Stimulated activated memory B cell treated with anti-CD40 and anti-IgM and Interleukin-4, amounts not matched to agents 10 μg/mL and 1 μg/mL and 100 μg/mL, for 72 hours (primary cell): ENCODE measurements around the gene TAF7L.

Source experiments
- ATAC-seq: fragments of 150-1000 bp; cut with Tn5 transposase; 2 replicates; pipeline ENCODE4 v1.10.0; 2021
- H3K27ac Mint-ChIP-seq: one replicate; pipeline ENCODE4 v1.8.0; 2022; ENCODE audit warnings: mild to moderate bottlenecking, mixed read lengths
- H3K27me3 Mint-ChIP-seq: one replicate; pipeline ENCODE4 v1.8.0; 2022; ENCODE audit warnings: mixed read lengths
- H3K36me3 Mint-ChIP-seq: one replicate; pipeline ENCODE4 v1.8.0; 2022; ENCODE audit warnings: mixed read lengths
- H3K4me1 Mint-ChIP-seq: one replicate; pipeline ENCODE4 v1.8.0; 2022; ENCODE audit warnings: mixed read lengths
- H3K4me3 Mint-ChIP-seq: one replicate; pipeline ENCODE4 v1.8.0; 2022; ENCODE audit warnings: mild to moderate bottlenecking, moderate library complexity, mixed read lengths
- H3K9me3 Mint-ChIP-seq: one replicate; pipeline ENCODE4 v1.8.0; 2022; ENCODE audit warnings: mixed read lengths

TAF7L gene

GRCh38 chrX:101252634-101253033 is 38.5 kb downstream of the TAF7L start:
- Mint-ChIP-seq H3K4me1 (no peaks in the 10 kb centered on the region), H3K9me3 (no peaks in the 10 kb centered on the region), H3K36me3 (no peaks in the 10 kb centered on the region), H3K4me3 (no peak overlapping the region), H3K27me3 (no peaks in the 10 kb centered on the region), H3K27ac (no peak overlapping the region)
- no peak for ATAC-seq

- Mint-ChIP-seq H3K9me3 (no peaks in the 10 kb centered on the region), H3K27me3 (no peaks in the 10 kb centered on the region), H3K36me3 (no peaks in the 10 kb centered on the region), H3K4me1 (no peaks in the 10 kb centered on the region), H3K4me3 (no peak overlapping the region), H3K27ac (no peak overlapping the region)
- ATAC-seq, result no peak
These were observed 49.6 kb downstream of the TAF7L start for GRCh38 chrX:101241531-101241930.

- Mint-ChIP-seq H3K27me3 (peaks cover 10% of the 10 kb centered on the region), H3K27ac (no peak overlapping the region), H3K4me1 (no peaks in the 10 kb centered on the region), H3K9me3 (no peaks in the 10 kb centered on the region), H3K36me3 (no peaks in the 10 kb centered on the region), H3K4me3 (no peak overlapping the region)
- ATAC-seq, result no peak
These were observed 54.1 kb downstream of the TAF7L start for GRCh38 chrX:101237041-101237440.

- H3K27me3 Mint-ChIP-seq, result peaks cover 12% of the 10 kb centered on the region
- no peak overlapping the region for H3K4me3 Mint-ChIP-seq
- ATAC-seq, result no peak
- no peaks in the 10 kb centered on the region for H3K4me1 Mint-ChIP-seq
- H3K9me3 Mint-ChIP-seq, result no peaks in the 10 kb centered on the region
- H3K36me3 Mint-ChIP-seq, result no peaks in the 10 kb centered on the region
- H3K27ac Mint-ChIP-seq, result no peak overlapping the region
These were observed 58.8 kb downstream of the TAF7L start for GRCh38 chrX:101232316-101232715.

- no peaks in the 10 kb centered on the region for H3K4me1 Mint-ChIP-seq
These were observed 60.1 kb downstream of the TAF7L start for GRCh38 chrX:101231080-101231479.

GRCh38 chrX:101230636-101231035 is 60.5 kb downstream of the TAF7L start:
- H3K4me1 Mint-ChIP-seq, result no peaks in the 10 kb centered on the region
- no peak for ATAC-seq
- H3K9me3 Mint-ChIP-seq, result no peaks in the 10 kb centered on the region
- H3K4me3 Mint-ChIP-seq, result no peak overlapping the region
- no peak overlapping the region for H3K27ac Mint-ChIP-seq
- no peaks in the 10 kb centered on the region for H3K36me3 Mint-ChIP-seq
- H3K27me3 Mint-ChIP-seq, result peaks cover 12% of the 10 kb centered on the region

More at GRCh38 chrX:101231080-101231479, 60.1 kb downstream of the TAF7L start:
- ATAC-seq, result no peak
- no peaks in the 10 kb centered on the region for H3K9me3 Mint-ChIP-seq
- H3K27me3 Mint-ChIP-seq, result peaks cover 12% of the 10 kb centered on the region
- H3K27ac Mint-ChIP-seq, result no peak overlapping the region
- H3K4me3 Mint-ChIP-seq, result no peak overlapping the region
- H3K36me3 Mint-ChIP-seq, result no peaks in the 10 kb centered on the region

GRCh38 chrX:101229170-101229569 is 62.0 kb downstream of the TAF7L start:
- Mint-ChIP-seq H3K9me3 (no peaks in the 10 kb centered on the region), H3K36me3 (no peaks in the 10 kb centered on the region), H3K4me3 (no peak overlapping the region), H3K27ac (no peak overlapping the region), H3K4me1 (no peaks in the 10 kb centered on the region), H3K27me3 (peaks cover 12% of the 10 kb centered on the region)
- ATAC-seq, result no peak

GRCh38 chrX:101223226-101223625 is 67.9 kb downstream of the TAF7L start:
- no peak overlapping the region for H3K4me3 Mint-ChIP-seq
- no peaks in the 10 kb centered on the region for H3K9me3 Mint-ChIP-seq
- ATAC-seq, result no peak
- no peaks in the 10 kb centered on the region for H3K27me3 Mint-ChIP-seq
- H3K27ac Mint-ChIP-seq, result no peak overlapping the region
- H3K36me3 Mint-ChIP-seq, result no peaks in the 10 kb centered on the region
- no peaks in the 10 kb centered on the region for H3K4me1 Mint-ChIP-seq

GRCh38 chrX:101220662-101221260 is 70.4 kb downstream of the TAF7L start:
- no peak for ATAC-seq
- no peak overlapping the region for H3K4me3 Mint-ChIP-seq
- H3K27ac Mint-ChIP-seq, result no peak overlapping the region
- H3K27me3 Mint-ChIP-seq, result no peaks in the 10 kb centered on the region
- no peaks in the 10 kb centered on the region for H3K9me3 Mint-ChIP-seq
- no peaks in the 10 kb centered on the region for H3K36me3 Mint-ChIP-seq
- no peaks in the 10 kb centered on the region for H3K4me1 Mint-ChIP-seq

- H3K4me3 Mint-ChIP-seq, result no peak overlapping the region
- H3K9me3 Mint-ChIP-seq, result no peaks in the 10 kb centered on the region
- H3K27ac Mint-ChIP-seq, result no peak overlapping the region
- ATAC-seq, result no peak
- no peaks in the 10 kb centered on the region for H3K4me1 Mint-ChIP-seq
- no peaks in the 10 kb centered on the region for H3K36me3 Mint-ChIP-seq
- H3K27me3 Mint-ChIP-seq, result no peaks in the 10 kb centered on the region
These were observed 71.2 kb downstream of the TAF7L start for GRCh38 chrX:101219864-101220346.

GRCh38 chrX:101219116-101219863 is 71.8 kb downstream of the TAF7L start, which contains the start of gene DRP2:
DRP2 (plus strand) TSS chrX:101219786; CDS start chrX:101231648, 11,862 bp downstream.
- Mint-ChIP-seq H3K27ac (no peak within 1 kb of the TSS), H3K27me3 (no peaks in the 10 kb centered on the region), H3K36me3 (no peaks in the 10 kb centered on the region), H3K4me3 (no peak within 1 kb of the TSS), H3K9me3 (no peaks in the 10 kb centered on the region), H3K4me1 (no peaks in the 10 kb centered on the region)
- no peak for ATAC-seq
